SK-N-MC (cell line): ENCODE results near the gene PLEKHA3.

ENCODE experiments used
- EZH2 ChIP-seq: fragments of 200-600 bp; sonication (generic); IDR thresholded peaks from one replicate; pipeline ENCODE4 v1.6.1; 2017; ENCODE audit warnings: antibody characterized with exemption
- FOXP2 ChIP-seq: optimal IDR thresholded peaks from 2 replicates; pipeline ENCODE3; 2011; ENCODE audit warnings: mild to moderate bottlenecking, moderate library complexity; ENCODE audit not compliant: insufficient read depth; ENCODE audit errors: extremely low read length, control extremely low read depth
- POLR2AphosphoS5 ChIP-seq: IDR thresholded peaks from 2 replicates; pipeline ENCODE4 v1.6.1; 2012; ENCODE audit warnings: mild to moderate bottlenecking, low read depth, low read length, borderline replicate concordance

DNA sequence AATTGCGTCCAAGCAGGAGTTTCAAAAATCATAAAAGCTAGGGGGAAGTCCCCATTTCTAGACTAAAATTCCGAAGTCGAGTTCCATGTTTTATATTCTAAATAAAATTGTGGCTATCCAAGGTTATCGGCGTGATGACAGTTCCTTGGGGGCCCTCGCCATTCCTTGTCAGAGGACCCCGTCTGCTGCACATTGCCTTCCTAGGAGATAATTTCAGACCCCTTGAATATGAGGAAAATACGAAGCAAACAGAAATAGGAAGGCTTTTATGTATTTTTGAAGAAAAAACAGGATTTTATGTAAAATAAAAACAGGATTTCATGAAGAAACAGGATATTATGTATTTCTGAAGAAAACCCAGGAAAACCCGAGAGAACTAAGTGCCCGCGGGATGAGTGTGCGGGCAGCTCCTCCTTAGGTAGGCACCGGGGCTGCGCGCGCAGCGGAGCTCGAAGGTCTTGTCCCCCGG lies 465 bp upstream of the PLEKHA3 start:
- TF ChIP-seq POLR2AphosphoS5 (no peak), EZH2 (no peak), FOXP2 (no peak)
